Neural cell (in vitro differentiated cells): ENCODE measurements around the gene HSF4.

Source experiments
- CTCF ChIP-seq: fragments of 450-650 bp; IDR thresholded peaks from 2 replicates; pipeline ENCODE4 v1.5.1; 2014; ENCODE audit warnings: antibody characterized with exemption, mild to moderate bottlenecking, moderate library complexity; ENCODE audit not compliant: poor library complexity, severe bottlenecking
- EP300 ChIP-seq: fragments of 450-650 bp; conservative IDR thresholded peaks from 2 replicates; pipeline ENCODE4 v1.6.1; 2014; ENCODE audit warnings: antibody characterized with exemption, mild to moderate bottlenecking, moderate library complexity; ENCODE audit not compliant: poor library complexity, severe bottlenecking
- EZH2 ChIP-seq: fragments of 200-600, 300-800 bp; shearing (Covaris generic), sonication (generic); IDR thresholded peaks from 2 replicates; pipeline ENCODE4 v1.6.1; 2014; ENCODE audit warnings: antibody characterized with exemption, low read length, borderline replicate concordance, mild to moderate bottlenecking; ENCODE audit not compliant: insufficient read depth, poor library complexity, severe bottlenecking
- MXI1 ChIP-seq: fragments of 450-650 bp; conservative IDR thresholded peaks from 2 replicates; pipeline ENCODE4 v1.6.1; 2014; ENCODE audit warnings: antibody characterized with exemption, mild to moderate bottlenecking; ENCODE audit not compliant: poor library complexity, severe bottlenecking
- POLR2AphosphoS5 ChIP-seq: IDR thresholded peaks from 2 replicates; pipeline ENCODE4 v1.6.1; 2012
- TAF1 ChIP-seq: IDR thresholded peaks from 2 replicates; pipeline ENCODE4 v1.6.1; 2012; ENCODE audit warnings: low read depth

GRCh38 chr16:67173808-67174705, 9.5 kb downstream of the HSF4 start:
- TF ChIP-seq CTCF: peak; percentile 52
- TF ChIP-seq EZH2: no peak
- no peak for TF ChIP-seq TAF1
- no peak for TF ChIP-seq POLR2AphosphoS5
- no peak for TF ChIP-seq EP300
- peak; percentile 30 for TF ChIP-seq MXI1
